ENCODE data around the gene SLCO3A1.
"Not testable (repeated sequence)": the region's sequence is repeated elsewhere in the genome, so short reads cannot be mapped to it uniquely, and the experiment has no call there.

The SLCO3A1 gene

GRCh38 chr15:91950631-91951329, 97.3 kb downstream of the SLCO3A1 start:
- H3K36me3 ChIP-seq (ENCODE audit: insufficient read depth, low read length): no peaks in the 10 kb centered on the region
- peaks cover 43% of the 10 kb centered on the region for H3K4me1 ChIP-seq (ENCODE audit: insufficient read depth, low read length)
- H3K9me3 ChIP-seq (ENCODE audit: control insufficient read depth, insufficient read depth, low read length): no peaks in the 10 kb centered on the region
- H3K9ac ChIP-seq (ENCODE audit: low read depth, low read length): no peak overlapping the region

GRCh38 chr15:91952216-91952615, 98.7 kb downstream of the SLCO3A1 start:
- Histone ChIP-seq H3K9ac (ENCODE audit: low read depth, low read length) (no peak overlapping the region), H3K36me3 (ENCODE audit: insufficient read depth, low read length) (no peaks in the 10 kb centered on the region), H3K4me1 (ENCODE audit: insufficient read depth, low read length) (peaks cover 44% of the 10 kb centered on the region), H3K9me3 (ENCODE audit: control insufficient read depth, insufficient read depth, low read length) (no peaks in the 10 kb centered on the region)

GRCh38 chr15:91953432-91953831, 99.9 kb downstream of the SLCO3A1 start:
- no peaks in the 10 kb centered on the region for H3K9me3 ChIP-seq (ENCODE audit: control insufficient read depth, insufficient read depth, low read length)
- no peaks in the 10 kb centered on the region for H3K36me3 ChIP-seq (ENCODE audit: insufficient read depth, low read length)
- peaks cover 32% of the 10 kb centered on the region for H3K4me1 ChIP-seq (ENCODE audit: insufficient read depth, low read length)
- no peak overlapping the region for H3K9ac ChIP-seq (ENCODE audit: low read depth, low read length)

GRCh38 chr15:91954292-91954691, 100.8 kb downstream of the SLCO3A1 start:
- Histone ChIP-seq H3K4me1 (ENCODE audit: insufficient read depth, low read length) (peaks cover 25% of the 10 kb centered on the region), H3K9me3 (ENCODE audit: control insufficient read depth, insufficient read depth, low read length) (no peaks in the 10 kb centered on the region), H3K36me3 (ENCODE audit: insufficient read depth, low read length) (no peaks in the 10 kb centered on the region), H3K9ac (ENCODE audit: low read depth, low read length) (no peak overlapping the region)

GRCh38 chr15:91956026-91956723, 102.7 kb downstream of the SLCO3A1 start:
- Histone ChIP-seq H3K36me3 (ENCODE audit: insufficient read depth, low read length) (no peaks in the 10 kb centered on the region), H3K9me3 (ENCODE audit: control insufficient read depth, insufficient read depth, low read length) (no peaks in the 10 kb centered on the region), H3K4me1 (ENCODE audit: insufficient read depth, low read length) (peaks cover 11% of the 10 kb centered on the region), H3K9ac (ENCODE audit: low read depth, low read length) (no peak overlapping the region)

- no peak overlapping the region for H3K9ac ChIP-seq (ENCODE audit: low read depth, low read length)
- peaks cover 14% of the 10 kb centered on the region for H3K4me1 ChIP-seq (ENCODE audit: insufficient read depth, low read length)
- no peaks in the 10 kb centered on the region for H3K9me3 ChIP-seq (ENCODE audit: control insufficient read depth, insufficient read depth, low read length)
- H3K36me3 ChIP-seq (ENCODE audit: insufficient read depth, low read length): no peaks in the 10 kb centered on the region; the same call in 1 of the 2 replicates
Measured at GRCh38 chr15:91961357-91961756, 107.8 kb downstream of the SLCO3A1 start.

- not testable (repeated sequence) for H3K9ac ChIP-seq (ENCODE audit: low read depth, low read length); H3K9me3 ChIP-seq (ENCODE audit: control insufficient read depth, insufficient read depth, low read length); H3K36me3 ChIP-seq (ENCODE audit: insufficient read depth, low read length)
- H3K4me1 ChIP-seq (ENCODE audit: insufficient read depth, low read length): peaks cover 22% of the 10 kb centered on the region
Measured at GRCh38 chr15:91963747-91964146, 110.2 kb downstream of the SLCO3A1 start.

GRCh38 chr15:91965501-91966193, 112.1 kb downstream of the SLCO3A1 start:
- Histone ChIP-seq H3K36me3 (ENCODE audit: insufficient read depth, low read length) (no peaks in the 10 kb centered on the region; the same call in 1 of the 2 replicates), H3K4me1 (ENCODE audit: insufficient read depth, low read length) (peaks cover 22% of the 10 kb centered on the region), H3K9ac (ENCODE audit: low read depth, low read length) (no peak overlapping the region), H3K9me3 (ENCODE audit: control insufficient read depth, insufficient read depth, low read length) (no peaks in the 10 kb centered on the region)

- Histone ChIP-seq H3K9ac (ENCODE audit: low read depth, low read length) (no peak overlapping the region), H3K4me1 (ENCODE audit: insufficient read depth, low read length) (peaks cover 22% of the 10 kb centered on the region), H3K9me3 (ENCODE audit: control insufficient read depth, insufficient read depth, low read length) (no peaks in the 10 kb centered on the region), H3K36me3 (ENCODE audit: insufficient read depth, low read length) (no peaks in the 10 kb centered on the region; the same call in 1 of the 2 replicates)
Measured at GRCh38 chr15:91966194-91966552, 112.7 kb downstream of the SLCO3A1 start.

GRCh38 chr15:91967935-91968606, 114.6 kb downstream of the SLCO3A1 start:
- 0 out of 2 replicates have a peak, but pooled peaks cover 2% of the 10 kb centered on the region for H3K9me3 ChIP-seq (ENCODE audit: control insufficient read depth, insufficient read depth, low read length)
- H3K9ac ChIP-seq (ENCODE audit: low read depth, low read length): no peak overlapping the region
- peaks cover 22% of the 10 kb centered on the region for H3K4me1 ChIP-seq (ENCODE audit: insufficient read depth, low read length)
- no peaks in the 10 kb centered on the region for H3K36me3 ChIP-seq (ENCODE audit: insufficient read depth, low read length)

GRCh38 chr15:91968610-91969009, 115.1 kb downstream of the SLCO3A1 start:
- Histone ChIP-seq H3K9ac (ENCODE audit: low read depth, low read length) (no peak overlapping the region), H3K9me3 (ENCODE audit: control insufficient read depth, insufficient read depth, low read length) (0 out of 2 replicates have a peak, but pooled peaks cover 2% of the 10 kb centered on the region), H3K4me1 (ENCODE audit: insufficient read depth, low read length) (peaks cover 22% of the 10 kb centered on the region), H3K36me3 (ENCODE audit: insufficient read depth, low read length) (no peaks in the 10 kb centered on the region)

GRCh38 chr15:91970142-91970541, 116.6 kb downstream of the SLCO3A1 start:
- Histone ChIP-seq H3K36me3 (ENCODE audit: insufficient read depth, low read length) (no peaks in the 10 kb centered on the region), H3K4me1 (ENCODE audit: insufficient read depth, low read length) (peaks cover 28% of the 10 kb centered on the region), H3K9ac (ENCODE audit: low read depth, low read length) (no peak overlapping the region), H3K9me3 (ENCODE audit: control insufficient read depth, insufficient read depth, low read length) (0 out of 2 replicates have a peak, but pooled peaks cover 2% of the 10 kb centered on the region)

GRCh38 chr15:91973481-91973880, 120.0 kb downstream of the SLCO3A1 start:
- H3K36me3 ChIP-seq (ENCODE audit: insufficient read depth, low read length): no peaks in the 10 kb centered on the region
- peaks cover 8% of the 10 kb centered on the region for H3K4me1 ChIP-seq (ENCODE audit: insufficient read depth, low read length)
- 0 out of 2 replicates have a peak, but pooled peaks cover 2% of the 10 kb centered on the region for H3K9me3 ChIP-seq (ENCODE audit: control insufficient read depth, insufficient read depth, low read length)
- H3K9ac ChIP-seq (ENCODE audit: low read depth, low read length): no peak overlapping the region

GRCh38 chr15:91974321-91974720, 120.8 kb downstream of the SLCO3A1 start:
- no peak overlapping the region for H3K9ac ChIP-seq (ENCODE audit: low read depth, low read length)
- H3K9me3 ChIP-seq (ENCODE audit: control insufficient read depth, insufficient read depth, low read length): 0 out of 2 replicates have a peak, but pooled peaks cover 2% of the 10 kb centered on the region
- 0 out of 2 replicates have a peak, but pooled peaks cover 6% of the 10 kb centered on the region for H3K4me1 ChIP-seq (ENCODE audit: insufficient read depth, low read length)
- no peaks in the 10 kb centered on the region for H3K36me3 ChIP-seq (ENCODE audit: insufficient read depth, low read length)

Data from ES-I3 (cell line).